Stimulated activated CD8-positive, alpha-beta memory T cell treated with anti-CD3 and anti-CD28 coated beads, Interleukin-15, amount 100 ng/mL, for 48 hours (primary cell): ENCODE measurements around the gene CFAP157.

Experiments used
- DNase-seq, 2 donors: peaks; one replicate each; pipeline ENCODE4 v3.0.0-alpha.2; 2020; ENCODE audit warnings: low read depth in 2 of 2

Gene CFAP157

GRCh38 chr9:127693143-127693542 lies 13.6 kb upstream of the CFAP157 start:
- DNase-seq = no peak

- DNase-seq = no peak
Observed at GRCh38 chr9:127693697-127694096, 13.1 kb upstream of the CFAP157 start.

- DNase-seq = no peak
Observed at GRCh38 chr9:127694890-127695720, 11.7 kb upstream of the CFAP157 start.

- no peak for DNase-seq
Observed at GRCh38 chr9:127697575-127697974, 9.2 kb upstream of the CFAP157 start.

GRCh38 chr9:127698386-127698785 lies 8.4 kb upstream of the CFAP157 start:
- no peak for DNase-seq

- DNase-seq = peak; percentile 78 to 85
Observed at GRCh38 chr9:127698985-127699670, 7.7 kb upstream of the CFAP157 start.

- no peak for DNase-seq
Observed at GRCh38 chr9:127700140-127700539, 6.6 kb upstream of the CFAP157 start.

- DNase-seq = no peak
Observed at GRCh38 chr9:127700594-127701255, 6.1 kb upstream of the CFAP157 start.

- no peak for DNase-seq
Observed at GRCh38 chr9:127703289-127703946, 3.4 kb upstream of the CFAP157 start.

- no peak for DNase-seq
Observed at GRCh38 chr9:127705577-127706379, 1.0 kb upstream of the CFAP157 start.

GRCh38 chr9:127707766-127708165 lies 978 bp downstream of the CFAP157 start:
- peak; percentile 29 to 39 for DNase-seq

GRCh38 chr9:127708952-127709587 lies 2.3 kb downstream of the CFAP157 start:
- DNase-seq = no peak

- DNase-seq = no peak
Observed at GRCh38 chr9:127710204-127710783, 3.5 kb downstream of the CFAP157 start.

- no peak for DNase-seq
Observed at GRCh38 chr9:127711226-127711701, 4.5 kb downstream of the CFAP157 start.

GRCh38 chr9:127711831-127712274 lies 5.1 kb downstream of the CFAP157 start:
- DNase-seq = no peak

GRCh38 chr9:127712371-127712770 lies 5.6 kb downstream of the CFAP157 start:
- DNase-seq = no peak

GRCh38 chr9:127712867-127713266 lies 6.1 kb downstream of the CFAP157 start:
- DNase-seq = no peak

- DNase-seq = no peak
Observed at GRCh38 chr9:127714020-127714750, 7.4 kb downstream of the CFAP157 start.

GRCh38 chr9:127714951-127715469 lies 8.2 kb downstream of the CFAP157 start:
- no peak for DNase-seq
